B cell (primary cell): Measurements from ENCODE around the gene TIMP2.

ENCODE experiments used
- CTCF ChIP-seq: fragments of 200-600 bp; IDR thresholded peaks from one replicate; pipeline ENCODE4 v1.8.0; 2022; ENCODE audit warnings: antibody characterized with exemption, mild to moderate bottlenecking
- EZH2 ChIP-seq: IDR thresholded peaks from 2 replicates; pipeline ENCODE4 v1.6.1; 2012; ENCODE audit warnings: borderline replicate concordance, low read depth, mild to moderate bottlenecking, moderate library complexity, low read length; ENCODE audit not compliant: insufficient read depth, poor library complexity, severe bottlenecking

GRCh38 chr17:78840530-78840779, 84.7 kb downstream of the TIMP2 start:
- TF ChIP-seq EZH2 = no peak
- TF ChIP-seq CTCF = no peak
